ENCODE data around the gene MFSD12. TPM values are rescaled to one million over a fixed set of nuclear protein-coding genes. Genes with fewer than 3 reads are reported as not detected.

MFSD12 gene
- total RNA-seq, 8 experiments from 2014 or later: 21.9 to 87.4 (median 44.0) TPM

GRCh38 chr19:3518255-3518654 lies 39.1 kb downstream of the MFSD12 start:
- ATAC-seq (replicated peaks in 6 of 8): no peak
- in situ Hi-C loops (cut with MboI; ENCODE audit: low pct_unique_long_range_greater_than_20kb in 2 of 9, low sequenced_read_pairs in 9 of 9, unreplicated experiment in 9 of 9): no loop called here
- Histone ChIP-seq H3K4me3 (no peak overlapping the region), H3K4me1 (replicated peaks in 1 of 2) (peaks cover 5 to 9% of the 10 kb centered on the region in 2 donors), H3K27ac (no peak overlapping the region)
- WGBS, 10 experiments: 17 to 98% (median 70%) methylated on average over 1 to 10 of the region's 10 CpGs; no CpG with 5 or more reads in 3 of the 10 experiments

- 75 to 100% (median 100%) methylated on average over 1 to 2 of the region's 2 CpGs; no CpG with 5 or more reads in 2 of the 10 experiments for whole genome bisulfite sequencing, 10 experiments
- ATAC-seq (replicated peaks in 6 of 8): no peak
- no peak overlapping the region for H3K4me3 ChIP-seq
- in situ Hi-C loops (cut with MboI; ENCODE audit: low pct_unique_long_range_greater_than_20kb in 2 of 9, low sequenced_read_pairs in 9 of 9, unreplicated experiment in 9 of 9): no loop called here
- no peak overlapping the region for H3K27ac ChIP-seq
- H3K4me1 ChIP-seq (replicated peaks in 1 of 2): peaks cover 10 to 15% of the 10 kb centered on the region in 2 donors
These were observed 39.7 kb downstream of the MFSD12 start for GRCh38 chr19:3517638-3518037.

- Histone ChIP-seq H3K27ac (no peak overlapping the region), H3K4me1 (replicated peaks in 1 of 2) (peaks cover 17 to 21% of the 10 kb centered on the region in 2 donors), H3K4me3 (no peak overlapping the region)
- WGBS, 10 experiments: 80 to 100% methylated on average over 3 of the region's 15 CpGs; no CpG with 5 or more reads in 8 of the 10 experiments
- ATAC-seq (replicated peaks in 6 of 8): peak in 1 of 8 experiments; percentile 30
- in situ Hi-C loops (cut with MboI; ENCODE audit: low pct_unique_long_range_greater_than_20kb in 2 of 9, low sequenced_read_pairs in 9 of 9, unreplicated experiment in 9 of 9): no loop called here
These were observed 40.6 kb downstream of the MFSD12 start for GRCh38 chr19:3516675-3517207.

GRCh38 chr19:3515891-3516422 lies 41.4 kb downstream of the MFSD12 start:
- in situ Hi-C loops (cut with MboI; ENCODE audit: low pct_unique_long_range_greater_than_20kb in 2 of 9, low sequenced_read_pairs in 9 of 9, unreplicated experiment in 9 of 9): no loop called here
- no peak for ATAC-seq (replicated peaks in 6 of 8)
- H3K4me3 ChIP-seq: no peak overlapping the region
- no peak overlapping the region for H3K27ac ChIP-seq
- peaks cover 18 to 21% of the 10 kb centered on the region in 2 donors for H3K4me1 ChIP-seq (replicated peaks in 1 of 2)
- WGBS, 10 experiments: 55 to 100% (median 80%) methylated on average over 1 to 3 of the region's 15 CpGs; no CpG with 5 or more reads in 7 of the 10 experiments

GRCh38 chr19:3514930-3515329 lies 42.5 kb downstream of the MFSD12 start:
- in situ Hi-C loops (cut with MboI; ENCODE audit: low pct_unique_long_range_greater_than_20kb in 2 of 9, low sequenced_read_pairs in 9 of 9, unreplicated experiment in 9 of 9): no loop called here
- H3K27ac ChIP-seq: no peak overlapping the region
- peak in 5 of 8 experiments; percentile 10 to 31 (median 20) for ATAC-seq (replicated peaks in 6 of 8)
- peaks cover 18 to 21% of the 10 kb centered on the region in 2 donors for H3K4me1 ChIP-seq (replicated peaks in 1 of 2)
- no peak overlapping the region for H3K4me3 ChIP-seq
- 82 to 100% (median 87%) methylated on average over 1 to 9 of the region's 12 CpGs; no CpG with 5 or more reads in 6 of the 10 experiments for WGBS, 10 experiments

GRCh38 chr19:3513229-3514140 lies 43.9 kb downstream of the MFSD12 start:
- in situ Hi-C loops (cut with MboI; ENCODE audit: low pct_unique_long_range_greater_than_20kb in 2 of 9, low sequenced_read_pairs in 9 of 9, unreplicated experiment in 9 of 9): no loop called here
- no peak overlapping the region for H3K27ac ChIP-seq
- 50 to 90% (median 74%) methylated on average over 1 to 8 of the region's 23 CpGs; no CpG with 5 or more reads in 6 of the 10 experiments for WGBS, 10 experiments
- peaks cover 18 to 21% of the 10 kb centered on the region in 2 donors for H3K4me1 ChIP-seq (replicated peaks in 1 of 2)
- peak in 3 of 8 experiments; percentile 8 to 34 (median 10) for ATAC-seq (replicated peaks in 6 of 8)
- H3K4me3 ChIP-seq: no peak overlapping the region

GRCh38 chr19:3512562-3513228 lies 44.7 kb downstream of the MFSD12 start:
- in situ Hi-C loops (cut with MboI; ENCODE audit: low pct_unique_long_range_greater_than_20kb in 2 of 9, low sequenced_read_pairs in 9 of 9, unreplicated experiment in 9 of 9): no loop called here
- ATAC-seq (replicated peaks in 6 of 8): peak in 3 of 8 experiments; percentile 6 to 55 (median 51)
- Histone ChIP-seq H3K4me1 (replicated peaks in 1 of 2) (peaks cover 25 to 29% of the 10 kb centered on the region in 2 donors), H3K4me3 (no peak overlapping the region), H3K27ac (peak overlapping the region; percentile 53 to 55)
- WGBS, 10 experiments: 52 to 100% (median 80%) methylated on average over 1 to 5 of the region's 17 CpGs; no CpG with 5 or more reads in 6 of the 10 experiments

GRCh38 chr19:3511506-3512251 lies 45.7 kb downstream of the MFSD12 start:
- in situ Hi-C loops (cut with MboI; ENCODE audit: low pct_unique_long_range_greater_than_20kb in 2 of 9, low sequenced_read_pairs in 9 of 9, unreplicated experiment in 9 of 9): no loop called here
- 60 to 95% (median 83%) methylated on average over 1 to 7 of the region's 26 CpGs; no CpG with 5 or more reads in 4 of the 10 experiments for WGBS, 10 experiments
- ATAC-seq (replicated peaks in 6 of 8): no peak
- H3K4me1 ChIP-seq (replicated peaks in 1 of 2): peaks cover 26 to 34% of the 10 kb centered on the region in 2 donors
- peak overlapping the region in 1 of 2 donors; percentile 53 for H3K27ac ChIP-seq
- no peak overlapping the region for H3K4me3 ChIP-seq

- Histone ChIP-seq H3K4me3 (no peak overlapping the region), H3K4me1 (replicated peaks in 1 of 2) (peaks cover 26 to 34% of the 10 kb centered on the region in 2 donors), H3K27ac (no peak overlapping the region)
- ATAC-seq (replicated peaks in 6 of 8): no peak
- in situ Hi-C loops (cut with MboI; ENCODE audit: low pct_unique_long_range_greater_than_20kb in 2 of 9, low sequenced_read_pairs in 9 of 9, unreplicated experiment in 9 of 9): no loop called here
- 90% methylated on average over 6 of the region's 22 CpGs; no CpG with 5 or more reads in 9 of the 10 experiments for WGBS, 10 experiments
These were observed 46.7 kb downstream of the MFSD12 start for GRCh38 chr19:3510727-3511126.

GRCh38 chr19:3509566-3509989 lies 47.8 kb downstream of the MFSD12 start:
- no peak for ATAC-seq (replicated peaks in 6 of 8)
- no peak overlapping the region for H3K27ac ChIP-seq
- WGBS, 10 experiments: 79 to 97% (median 89%) methylated on average over 3 to 12 of the region's 15 CpGs; no CpG with 5 or more reads in 4 of the 10 experiments
- in situ Hi-C loops (cut with MboI; ENCODE audit: low pct_unique_long_range_greater_than_20kb in 2 of 9, low sequenced_read_pairs in 9 of 9, unreplicated experiment in 9 of 9): no loop called here
- H3K4me3 ChIP-seq: no peak overlapping the region
- peaks cover 31 to 39% of the 10 kb centered on the region in 2 donors for H3K4me1 ChIP-seq (replicated peaks in 1 of 2)

GRCh38 chr19:3508771-3509535 lies 48.4 kb downstream of the MFSD12 start:
- WGBS, 10 experiments: 70 to 100% (median 92%) methylated on average over 1 to 11 of the region's 23 CpGs; no CpG with 5 or more reads in 1 of the 10 experiments
- Histone ChIP-seq H3K27ac (no peak overlapping the region), H3K4me3 (no peak overlapping the region), H3K4me1 (replicated peaks in 1 of 2) (peaks cover 27 to 33% of the 10 kb centered on the region in 2 donors)
- in situ Hi-C loops (cut with MboI; ENCODE audit: low pct_unique_long_range_greater_than_20kb in 2 of 9, low sequenced_read_pairs in 9 of 9, unreplicated experiment in 9 of 9): no loop called here
- ATAC-seq (replicated peaks in 6 of 8): no peak

Measured in motor neuron (in vitro differentiated cells).